Gastroesophageal sphincter (tissue), 4 donors: ENCODE measurements around the gene TCEAL1. TPM values are rescaled to one million over a fixed set of nuclear protein-coding genes. Genes with fewer than 3 reads are reported as not detected.
A peak's percentile ranks its signal among the peaks of the same experiment; 100 is the strongest.

ENCODE experiments used
- ATAC-seq: fragments of 150-250 bp; one replicate; pipeline ENCODE4 v1.9.1; 2016; ENCODE audit warnings: mild to moderate bottlenecking, moderate library complexity
- H3K27ac ChIP-seq, 4 donors: fragments of 200-600 bp; sonication (generic) in 3 of 4; 1 replicate in 3 of 4; 2 replicates in 1 of 4; pipeline ENCODE4 v1.5.1; 2016 to 2019
- H3K27me3 ChIP-seq: fragments of 200-600 bp; sonication (generic); one replicate; pipeline ENCODE4 v1.5.1; 2019
- H3K36me3 ChIP-seq, 2 donors: fragments of 200-600 bp; sonication (generic); one replicate each; pipeline ENCODE4 v1.5.1; 2019; ENCODE audit warnings: control low read depth in 1 of 2
- H3K4me1 ChIP-seq, 3 donors: fragments of 200-600 bp; sonication (generic); 1 replicate in 2 of 3; 2 replicates in 1 of 3; pipeline ENCODE4 v1.5.1; 2016 to 2019; ENCODE audit warnings: control low read depth in 2 of 3
- H3K4me3 ChIP-seq, 2 donors: fragments of 200-600 bp; sonication (generic); one replicate each; pipeline ENCODE4 v1.5.1; 2019; ENCODE audit warnings: mild to moderate bottlenecking in 1 of 2, moderate library complexity in 1 of 2
- H3K9me3 ChIP-seq, 3 donors: fragments of 200-600 bp; sonication (generic); one replicate each; pipeline ENCODE4 v1.5.1; 2017 to 2019; ENCODE audit warnings: control low read depth in 2 of 3
- EP300 ChIP-seq: sonication (generic); formaldehyde crosslinking; IDR thresholded peaks from one replicate; pipeline ENCODE4 v1.6.1; 2017; ENCODE audit warnings: antibody characterized with exemption, mild to moderate bottlenecking
- POLR2A ChIP-seq, 2 donors: fragments of 450-650 bp; IDR thresholded peaks; one replicate each; pipeline ENCODE4 v1.6.1; 2017; ENCODE audit warnings: antibody characterized with exemption in 2 of 2, mild to moderate bottlenecking in 2 of 2, moderate library complexity in 1 of 2
- POLR2AphosphoS5 ChIP-seq: sonication (generic); formaldehyde crosslinking; IDR thresholded peaks from one replicate; pipeline ENCODE4 v1.6.1; 2017; ENCODE audit warnings: antibody characterized with exemption
- WGBS, 2 donors: methylation state at CpG; one replicate each; pipeline ENCODE4 v1.1.5; 2018; ENCODE audit warnings: low coverage in 1 of 2; 5-methylcytosine and 5-hydroxymethylcytosine counted together
- total RNA-seq, 4 donors: library from RNA; depleted of rRNA; stranded (reverse); fragments of >200 nt; gene quantifications; one replicate each; pipeline ENCODE4 v1.1.0, GENCODE V29; 2016
- TF ChIP-seq, protein P1 (sequence below), 4 experiments: fragments of 200-600 bp in 2 of 4; fragments of 450-650 bp in 2 of 4; sonication (generic) in 1 of 4; IDR thresholded peaks; one replicate each; pipeline ENCODE4 v1.5.1; 2017 to 2019; ENCODE audit warnings: antibody characterized with exemption in 4 of 4, mild to moderate bottlenecking in 2 of 4, moderate library complexity in 2 of 4

Gene TCEAL1, protein sequence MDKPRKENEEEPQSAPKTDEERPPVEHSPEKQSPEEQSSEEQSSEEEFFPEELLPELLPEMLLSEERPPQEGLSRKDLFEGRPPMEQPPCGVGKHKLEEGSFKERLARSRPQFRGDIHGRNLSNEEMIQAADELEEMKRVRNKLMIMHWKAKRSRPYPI
- total RNA-seq, result 100 to 1,000 TPM; 177 to 424 (median 237) TPM

DNA sequence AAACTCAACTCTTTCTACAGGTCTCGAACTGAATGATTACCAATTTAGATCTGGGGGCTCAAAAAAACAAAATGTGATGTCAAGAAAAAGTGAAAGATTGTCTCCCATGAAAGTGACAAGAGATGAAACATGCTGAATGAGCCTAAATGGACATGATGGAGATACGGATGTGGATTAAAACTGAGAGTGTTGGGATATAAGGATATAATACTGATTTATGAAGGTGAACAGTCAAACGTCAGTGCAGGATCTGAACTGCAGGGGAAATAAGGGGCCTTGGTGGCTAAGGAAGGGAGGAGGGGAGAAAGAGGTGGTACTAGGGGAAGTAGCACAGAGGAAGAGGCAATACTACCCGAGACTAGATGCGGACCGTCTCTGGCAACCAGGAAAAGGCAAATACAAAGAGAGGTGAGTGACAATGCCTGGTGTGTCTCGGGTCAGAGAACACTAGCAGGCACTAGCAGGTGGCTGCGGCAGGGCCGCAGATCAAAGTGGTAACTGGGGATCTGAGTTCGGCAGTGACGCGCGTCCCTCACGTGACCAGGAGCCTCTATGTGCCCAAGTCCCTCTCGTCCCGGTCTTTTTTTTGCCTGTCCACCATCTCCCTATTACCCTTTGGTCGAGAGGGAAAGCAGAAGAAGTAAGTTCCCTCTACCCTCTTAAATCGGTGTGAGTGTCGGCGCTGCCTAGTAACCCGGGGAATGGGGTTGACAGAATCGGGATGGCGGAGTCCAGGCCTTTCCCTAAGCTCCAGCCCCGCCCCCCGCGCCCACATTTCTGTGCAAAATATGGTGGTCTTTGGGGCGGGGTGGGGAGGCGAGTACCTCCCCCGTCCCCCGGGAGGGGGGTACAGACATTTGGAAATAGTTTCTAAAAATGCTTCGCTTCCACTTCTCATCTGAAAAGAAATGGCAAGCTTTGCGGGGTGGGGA lies at the start of gene TCEAL1:
Gene TCEAL1 (plus strand): TSS at position 590 of the 932 bp plus-strand sequence. CDS start 942 bp downstream, outside the sequence.
- Histone ChIP-seq H3K4me1 (peaks cover 0 to 51% (median 0%) of the 10 kb centered on the region in 3 donors), H3K36me3 (no peaks in the 10 kb centered on the region), H3K4me3 (peak within 1 kb of the TSS; percentile 68 to 70), H3K9me3 (no peaks in the 10 kb centered on the region), H3K27me3 (no peaks in the 10 kb centered on the region), H3K27ac (peak within 1 kb of the TSS; percentile 85 to 91 (median 89))
- 3 to 34% methylated on average over 7 to 9 of the region's 32 CpGs for WGBS, 2 donors
- TF ChIP-seq EP300 (no peak), POLR2AphosphoS5 (peak; percentile 59), POLR2A (IDR thresholded peaks at IDR 0.05) (peak; percentile 18 to 45)
- TF ChIP-seq, protein P1, sequence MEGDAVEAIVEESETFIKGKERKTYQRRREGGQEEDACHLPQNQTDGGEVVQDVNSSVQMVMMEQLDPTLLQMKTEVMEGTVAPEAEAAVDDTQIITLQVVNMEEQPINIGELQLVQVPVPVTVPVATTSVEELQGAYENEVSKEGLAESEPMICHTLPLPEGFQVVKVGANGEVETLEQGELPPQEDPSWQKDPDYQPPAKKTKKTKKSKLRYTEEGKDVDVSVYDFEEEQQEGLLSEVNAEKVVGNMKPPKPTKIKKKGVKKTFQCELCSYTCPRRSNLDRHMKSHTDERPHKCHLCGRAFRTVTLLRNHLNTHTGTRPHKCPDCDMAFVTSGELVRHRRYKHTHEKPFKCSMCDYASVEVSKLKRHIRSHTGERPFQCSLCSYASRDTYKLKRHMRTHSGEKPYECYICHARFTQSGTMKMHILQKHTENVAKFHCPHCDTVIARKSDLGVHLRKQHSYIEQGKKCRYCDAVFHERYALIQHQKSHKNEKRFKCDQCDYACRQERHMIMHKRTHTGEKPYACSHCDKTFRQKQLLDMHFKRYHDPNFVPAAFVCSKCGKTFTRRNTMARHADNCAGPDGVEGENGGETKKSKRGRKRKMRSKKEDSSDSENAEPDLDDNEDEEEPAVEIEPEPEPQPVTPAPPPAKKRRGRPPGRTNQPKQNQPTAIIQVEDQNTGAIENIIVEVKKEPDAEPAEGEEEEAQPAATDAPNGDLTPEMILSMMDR (IDR thresholded peaks at IDR 0.05), result no peak
- ATAC-seq, result peak; percentile 49

DNA sequence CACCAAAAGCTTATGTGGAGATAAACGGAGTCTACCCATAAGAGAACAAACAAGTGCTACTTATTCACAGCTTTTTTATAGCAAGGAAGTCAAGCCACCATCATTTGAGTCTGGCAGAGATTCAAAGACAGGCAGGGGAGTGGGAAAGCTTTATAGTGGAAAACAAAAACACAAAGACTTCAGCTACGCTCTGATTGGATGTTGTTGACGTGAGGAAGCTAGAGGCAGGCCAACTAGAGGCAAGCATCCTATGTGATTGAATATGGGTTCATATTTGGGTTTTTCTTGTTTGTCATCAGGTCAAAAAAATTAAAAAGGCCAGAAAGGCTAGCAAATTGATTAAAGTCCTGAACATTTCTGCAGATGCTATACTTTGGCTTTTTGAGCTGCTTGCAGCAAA lies 44.2 kb upstream of the TCEAL1 start:
- Histone ChIP-seq H3K4me1 (peaks cover 0 to 18% (median 0%) of the 10 kb centered on the region in 3 donors), H3K27me3 (no peaks in the 10 kb centered on the region), H3K9me3 (no peaks in the 10 kb centered on the region), H3K36me3 (no peaks in the 10 kb centered on the region), H3K4me3 (peak overlapping the region; percentile 70 to 100), H3K27ac (peak overlapping the region in 2 of 4 donors; percentile 86 to 89)
- ATAC-seq, result no peak
- WGBS, 2 donors, result 72% methylated on average over 3 of the region's 3 CpGs; no CpG with 5 or more reads in 1 of the 2 donors
- TF ChIP-seq POLR2A (IDR thresholded peaks at IDR 0.05), result no peak
- TF ChIP-seq, protein P1 (IDR thresholded peaks at IDR 0.05), result no peak
- TF ChIP-seq EP300, result no peak
- TF ChIP-seq POLR2AphosphoS5, result no peak

DNA sequence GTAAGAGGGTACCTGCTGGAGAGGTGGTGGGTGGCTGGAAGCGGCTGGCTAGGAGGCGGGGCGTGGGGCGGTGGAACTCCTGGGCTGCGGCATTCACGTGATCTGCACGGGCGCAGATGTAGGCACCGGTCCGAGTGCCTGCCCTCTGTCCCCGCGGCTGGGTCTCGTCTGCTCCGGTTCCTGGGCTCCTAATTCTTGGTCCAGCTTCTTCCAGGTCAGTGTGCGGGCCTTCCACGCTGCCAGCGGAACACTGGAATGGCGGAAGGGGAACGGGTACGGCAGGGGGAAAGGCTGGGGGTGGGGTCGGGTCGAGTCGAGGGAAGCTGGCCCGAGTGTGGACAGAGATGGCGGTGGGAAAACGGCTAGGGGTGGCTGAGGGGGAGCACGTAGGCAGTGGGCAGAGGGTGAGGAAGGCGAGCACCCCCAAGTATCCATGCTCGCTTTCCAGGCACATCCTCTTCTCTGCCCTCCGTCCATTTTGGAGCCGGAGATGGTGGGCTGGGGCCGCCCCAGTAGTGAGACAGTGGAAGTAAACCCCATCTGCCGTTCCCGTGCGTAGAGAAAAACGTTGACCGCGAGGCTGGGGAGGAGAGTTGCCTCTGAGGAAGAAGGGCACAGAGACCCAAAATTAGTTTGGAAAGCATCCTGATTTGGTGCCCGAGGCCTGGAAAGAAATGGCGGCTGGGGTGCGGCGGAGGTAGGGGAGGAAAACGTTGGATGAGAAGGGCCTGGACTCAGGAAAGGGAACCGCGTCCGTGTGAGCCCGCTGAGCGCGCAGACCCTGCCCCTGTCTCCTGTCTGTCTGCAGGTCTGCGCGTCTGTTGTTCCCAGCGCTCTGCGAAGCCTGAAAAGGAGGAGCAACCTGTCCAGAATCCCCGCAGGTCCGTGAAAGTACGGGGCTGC lies 43.1 kb upstream of the TCEAL1 start, which contains the start of gene TCEAL4:
Gene TCEAL4 (plus strand): TSS at position 105 of the 903 bp plus-strand sequence. CDS start 1,161 bp downstream, outside the sequence.
- H3K27ac ChIP-seq, result peak within 1 kb of the TSS; percentile 86 to 99 (median 90)
- H3K4me1 ChIP-seq, result peaks cover 0 to 22% (median 0%) of the 10 kb centered on the region in 3 donors
- peak within 1 kb of the TSS; percentile 70 to 100 for H3K4me3 ChIP-seq
- no peaks in the 10 kb centered on the region for H3K36me3 ChIP-seq
- WGBS, 2 donors, result 0 to 22% methylated on average over 14 to 19 of the region's 56 CpGs
- H3K27me3 ChIP-seq, result no peaks in the 10 kb centered on the region
- TF ChIP-seq EP300 (no peak), POLR2A (IDR thresholded peaks at IDR 0.05) (peak; percentile 42 to 45), POLR2AphosphoS5 (peak; percentile 71)
- TF ChIP-seq, protein P1 (IDR thresholded peaks at IDR 0.05), result no peak
- no peaks in the 10 kb centered on the region for H3K9me3 ChIP-seq
- ATAC-seq, result peak; percentile 88

DNA sequence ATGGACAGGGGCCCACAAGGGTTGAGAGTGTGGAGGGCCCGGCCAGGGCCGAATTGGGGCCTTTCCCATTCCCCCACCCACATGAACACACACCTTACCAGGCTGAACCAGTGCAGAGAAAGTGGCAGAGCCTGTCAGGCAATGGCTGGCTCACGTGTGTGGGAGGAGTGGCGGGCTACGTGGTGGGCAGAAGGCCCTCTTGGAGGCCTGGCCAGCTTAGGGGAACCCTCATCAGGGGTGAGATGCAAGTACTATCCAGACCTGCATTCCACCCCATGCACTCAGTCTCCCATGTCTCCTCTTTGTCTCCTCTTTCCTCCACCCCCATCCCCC lies 42.5 kb upstream of the TCEAL1 start:
- TF ChIP-seq, protein P1 (IDR thresholded peaks at IDR 0.05), result no peak
- TF ChIP-seq POLR2A (IDR thresholded peaks at IDR 0.05) (no peak), EP300 (no peak), POLR2AphosphoS5 (no peak)
- H3K4me1 ChIP-seq, result peaks cover 0 to 22% (median 0%) of the 10 kb centered on the region in 3 donors
- WGBS, 2 donors, result 17% methylated on average over 3 of the region's 5 CpGs; no CpG with 5 or more reads in 1 of the 2 donors
- no peaks in the 10 kb centered on the region for H3K36me3 ChIP-seq
- H3K9me3 ChIP-seq, result no peaks in the 10 kb centered on the region
- H3K4me3 ChIP-seq, result peak overlapping the region; percentile 70 to 100
- peak overlapping the region; percentile 86 to 99 (median 90) for H3K27ac ChIP-seq
- peak; percentile 38 for ATAC-seq
- no peaks in the 10 kb centered on the region for H3K27me3 ChIP-seq
